NCI-H2171 (cell line): ENCODE data around the gene PPP2R3A.
A peak's percentile ranks its signal among the peaks of the same experiment; 100 is the strongest.

Experiments used
- DNase-seq: peaks from one replicate; lab custom pipeline; 2025; lab: John Stamatoyannopoulos, UW

Gene PPP2R3A

GRCh38 chr3:136196401-136197158 is 231.1 kb downstream of the PPP2R3A start:
- DNase-seq = peak; percentile 99

- no peak for DNase-seq
Measured at GRCh38 chr3:136197159-136197793, 231.7 kb downstream of the PPP2R3A start.
